Spleen (tissue), 7 donors: ENCODE results near the gene PPP1R16B.

ENCODE experiments used
- CTCF ChIP-seq, 11 experiments: fragments of 200-600 bp in 7 of 11; fragments of 450-650 bp in 4 of 11; sonication (generic) in 4 of 11; IDR thresholded peaks in 8 of 11; conservative IDR thresholded peaks in 3 of 11; 1 replicate in 7 of 11; 2 replicates in 4 of 11; pipeline versions ENCODE4 v1.4.0 to v1.8.0; 2016 to 2021; ENCODE audit warnings: antibody characterized with exemption in 11 of 11, inconsistent platforms in 4 of 11, mild to moderate bottlenecking in 1 of 11
- POLR2A ChIP-seq, 3 donors: fragments of 450-650 bp; IDR thresholded peaks; one replicate each; pipeline ENCODE4 v1.5.1; 2017; ENCODE audit warnings: antibody characterized with exemption in 3 of 3, mild to moderate bottlenecking in 1 of 3
- POLR2AphosphoS5 ChIP-seq, 3 donors: sonication (generic); formaldehyde crosslinking; IDR thresholded peaks; one replicate each; pipeline ENCODE4 v1.5.1; 2017; ENCODE audit warnings: antibody characterized with exemption in 3 of 3
- donor health status: DM: no; HTN: no; CAD: no; lungs with moderate emphysema.
- donor health status: DM: no; HTN: no; CAD: no.
- donor health status: DM: no; HTN: no; CAD: no.

GRCh38 chr20:38882600-38882999 is 77.1 kb downstream of the PPP1R16B start:
- TF ChIP-seq POLR2AphosphoS5 (IDR thresholded peaks at IDR 0.05) (no peak), CTCF (IDR thresholded peaks at IDR 0.05 in 8 of 11, conservative IDR thresholded peaks at IDR 0.05 in 3 of 11) (no peak), POLR2A (IDR thresholded peaks at IDR 0.05) (no peak)
